ENCODE measurements around the gene ULK4. TPM values are rescaled to one million over a fixed set of nuclear protein-coding genes. Genes with fewer than 3 reads are reported as not detected.

ULK4 gene
- polyA plus RNA-seq, 1 donor from 2014 or later = 7.2 TPM

- Histone ChIP-seq H4K20me1 (ENCODE audit: insufficient read depth) (no peaks in the 10 kb centered on the region), H3F3A (ENCODE audit: insufficient read depth, low read length, poor library complexity, severe bottlenecking) (no peaks in the 10 kb centered on the region), H2AFZ (ENCODE audit: low read depth, low read length) (no peak overlapping the region), H3K27ac (ENCODE audit: low read length) (no peak overlapping the region), H3K36me3 (ENCODE audit: insufficient read depth, low read length) (no peaks in the 10 kb centered on the region), H3K4me3 (ENCODE audit: low read length) (no peak overlapping the region), H3K9ac (ENCODE audit: low read length) (no peak overlapping the region), H3K9me2 (ENCODE audit: insufficient read depth, low read length) (no peaks in the 10 kb centered on the region), H3K27me3 (ENCODE audit: insufficient read depth, low read depth, low read length) (no peaks in the 10 kb centered on the region), H3K79me2 (replicated peaks; ENCODE audit: insufficient read depth, low read length) (no peaks in the 10 kb centered on the region), H3K9me3 (ENCODE audit: low read length) (no peaks in the 10 kb centered on the region), H3K4me2 (ENCODE audit: low read length) (no peak overlapping the region)
- TF ChIP-seq RAD21 (conservative IDR thresholded peaks at IDR 0.05) = no peak
- TF ChIP-seq POLR2AphosphoS5 (IDR thresholded peaks at IDR 0.05) = no peak
- TF ChIP-seq SMC3 (conservative IDR thresholded peaks at IDR 0.05; ENCODE audit: poor library complexity) = no peak
- no peak for TF ChIP-seq REST (IDR thresholded peaks at IDR 0.05; ENCODE audit: borderline replicate concordance)
- TF ChIP-seq MXI1 (conservative IDR thresholded peaks at IDR 0.05; ENCODE audit: poor library complexity, severe bottlenecking) = no peak
Observed at GRCh38 chr3:41715376-41715775, 246.5 kb downstream of the ULK4 start.

- H3K4me2 ChIP-seq (ENCODE audit: low read length) = no peak overlapping the region
- H2AFZ ChIP-seq (ENCODE audit: low read depth, low read length) = no peak overlapping the region
- no peaks in the 10 kb centered on the region for H3K9me3 ChIP-seq (ENCODE audit: low read length)
- no peaks in the 10 kb centered on the region for H3K9me2 ChIP-seq (ENCODE audit: insufficient read depth, low read length)
- H3K79me2 ChIP-seq (replicated peaks; ENCODE audit: insufficient read depth, low read length) = no peaks in the 10 kb centered on the region
- no peaks in the 10 kb centered on the region for H3K36me3 ChIP-seq (ENCODE audit: insufficient read depth, low read length)
- no peaks in the 10 kb centered on the region for H3K27me3 ChIP-seq (ENCODE audit: insufficient read depth, low read depth, low read length)
- no peak overlapping the region for H3K9ac ChIP-seq (ENCODE audit: low read length)
- H3K27ac ChIP-seq (ENCODE audit: low read length) = no peak overlapping the region
- no peak for TF ChIP-seq MXI1 (conservative IDR thresholded peaks at IDR 0.05; ENCODE audit: poor library complexity, severe bottlenecking)
- TF ChIP-seq CTCF (IDR thresholded peaks at IDR 0.05; ENCODE audit: poor library complexity, severe bottlenecking) = no peak
- TF ChIP-seq POLR2AphosphoS5 (IDR thresholded peaks at IDR 0.05) = no peak
- no peak for TF ChIP-seq RAD21 (conservative IDR thresholded peaks at IDR 0.05)
- no peak for TF ChIP-seq TAF1 (IDR thresholded peaks at IDR 0.05; ENCODE audit: low read depth)
- no peak for TF ChIP-seq EZH2 (IDR thresholded peaks at IDR 0.05; ENCODE audit: borderline replicate concordance, insufficient read depth, low read length, poor library complexity, severe bottlenecking)
- no peak for TF ChIP-seq SMC3 (conservative IDR thresholded peaks at IDR 0.05; ENCODE audit: poor library complexity)
- TF ChIP-seq EP300 (conservative IDR thresholded peaks at IDR 0.05; ENCODE audit: poor library complexity, severe bottlenecking) = no peak
- TF ChIP-seq REST (IDR thresholded peaks at IDR 0.05; ENCODE audit: borderline replicate concordance) = no peak
- H3K4me3 ChIP-seq (ENCODE audit: low read length) = no peak overlapping the region
- H4K20me1 ChIP-seq (ENCODE audit: insufficient read depth) = no peaks in the 10 kb centered on the region
- no peaks in the 10 kb centered on the region for H3F3A ChIP-seq (ENCODE audit: insufficient read depth, low read length, poor library complexity, severe bottlenecking)
Observed at GRCh38 chr3:41711651-41712050, 250.3 kb downstream of the ULK4 start.

All from neural cell (in vitro differentiated cells).